Loucy (cell line): ENCODE results near the gene KCTD11.
"Not testable (repeated sequence)": the region's sequence is repeated elsewhere in the genome, so short reads cannot be mapped to it uniquely, and the experiment has no call there.

ENCODE experiments used
- H2AFZ ChIP-seq: fragments of 200-600 bp; sonication (generic); 2 replicates; pipeline ENCODE4 v1.6.0; 2016; ENCODE audit warnings: antibody characterized with exemption, mild to moderate bottlenecking, low read length, moderate library complexity
- H3F3A ChIP-seq: fragments of 200-600 bp; 2 replicates; pipeline ENCODE4 v1.6.0; 2016; ENCODE audit warnings: antibody characterized with exemption, low read depth, mild to moderate bottlenecking
- H3K27me3 ChIP-seq: fragments of 200-600 bp; sonication (generic); 2 replicates; pipeline ENCODE4 v1.6.1; 2014; ENCODE audit warnings: low read length, mild to moderate bottlenecking; ENCODE audit not compliant: insufficient read depth, poor library complexity, severe bottlenecking
- H3K36me3 ChIP-seq: fragments of 200-600 bp; sonication (generic); 2 replicates; pipeline ENCODE4 v1.6.1; 2016; ENCODE audit warnings: low read length; ENCODE audit not compliant: insufficient read depth
- H3K4me1 ChIP-seq: fragments of 200-600 bp; sonication (generic); 2 replicates; pipeline ENCODE4 v1.5.1; 2014; ENCODE audit warnings: low read length, mild to moderate bottlenecking; ENCODE audit not compliant: insufficient read depth, poor library complexity, severe bottlenecking
- H3K4me2 ChIP-seq: fragments of 200-600 bp; sonication (generic); 2 replicates; pipeline ENCODE4 v1.6.0; 2014; ENCODE audit warnings: antibody characterized with exemption, low read length, low read depth, mild to moderate bottlenecking; ENCODE audit not compliant: poor library complexity, severe bottlenecking
- H3K4me3 ChIP-seq: fragments of 200-600 bp; sonication (generic); 2 replicates; pipeline ENCODE4 v1.5.1; 2014; ENCODE audit warnings: low read length, mild to moderate bottlenecking, mixed read lengths; ENCODE audit not compliant: poor library complexity, severe bottlenecking
- H3K79me2 ChIP-seq: fragments of 200-600 bp; sonication (generic); 2 replicates; pipeline ENCODE4 v1.6.1; 2014; ENCODE audit warnings: low read length; ENCODE audit not compliant: insufficient read depth
- H3K9ac ChIP-seq: fragments of 200-600 bp; sonication (generic); 2 replicates; pipeline ENCODE4 v1.6.0; 2014; ENCODE audit warnings: mild to moderate bottlenecking, low read depth, low read length, moderate library complexity; ENCODE audit not compliant: poor library complexity, severe bottlenecking
- H3K9me2 ChIP-seq: fragments of 200-600 bp; sonication (generic); replicated peaks from 2 replicates; pipeline ENCODE4 v1.6.1; 2016; ENCODE audit warnings: low read depth, low read length, mixed read lengths
- H3K9me3 ChIP-seq: fragments of 200-600 bp; sonication (generic); 2 replicates; pipeline ENCODE4 v1.6.1; 2014; ENCODE audit warnings: mild to moderate bottlenecking, antibody characterized with exemption, low read length, low read depth; ENCODE audit not compliant: insufficient read depth
- H4K20me1 ChIP-seq: fragments of 200-600 bp; sonication (generic); 2 replicates; pipeline ENCODE4 v1.6.0; 2014; ENCODE audit warnings: antibody characterized with exemption, low read length, mild to moderate bottlenecking; ENCODE audit not compliant: insufficient read depth, poor library complexity, severe bottlenecking
- CTCF ChIP-seq: fragments of 200-600 bp; sonication (generic); conservative IDR thresholded peaks from 2 replicates; pipeline ENCODE4 v1.5.1; 2014; ENCODE audit warnings: mild to moderate bottlenecking, antibody characterized with exemption, low read length
- EZH2phosphoT487 ChIP-seq: fragments of 200-600 bp; IDR thresholded peaks from 2 replicates; pipeline ENCODE4 v1.6.1; 2018; ENCODE audit warnings: antibody characterized with exemption, mild to moderate bottlenecking, moderate library complexity, borderline replicate concordance

KCTD11 gene

DNA sequence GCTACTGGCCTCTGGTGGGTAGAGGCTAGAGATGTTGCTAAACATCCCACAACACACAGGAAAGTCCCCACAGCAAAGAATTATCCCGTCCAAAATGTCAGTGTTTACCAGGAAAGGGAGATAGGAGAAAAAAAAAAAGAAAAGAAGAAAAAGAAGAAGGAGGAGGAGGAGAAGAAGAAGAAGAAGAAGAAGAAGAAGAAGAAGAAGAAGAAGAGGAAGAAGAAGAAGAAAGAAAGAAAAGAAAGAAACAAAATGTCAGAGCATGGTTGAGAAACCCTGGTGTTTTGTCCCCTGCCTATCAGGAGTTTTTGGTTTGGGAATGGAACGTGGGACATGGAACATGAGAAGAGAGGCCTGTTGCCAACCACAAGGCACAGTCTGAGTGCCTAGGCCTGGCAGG lies 5.4 kb downstream of the KCTD11 start:
- Histone ChIP-seq H3K9me2 (no peaks in the 10 kb centered on the region), H3K9me3 (no peaks in the 10 kb centered on the region), H3F3A (no peaks in the 10 kb centered on the region), H3K9ac (no peak overlapping the region), H3K79me2 (no peaks in the 10 kb centered on the region), H3K4me1 (no peaks in the 10 kb centered on the region), H2AFZ (0 out of 2 replicates have a peak overlapping the region, but pooled peaks have one; percentile 35), H3K4me2 (no peak overlapping the region), H3K27me3 (no peaks in the 10 kb centered on the region), H4K20me1 (no peaks in the 10 kb centered on the region), H3K36me3 (peaks cover 2% of the 10 kb centered on the region; the same call in 1 of the 2 replicates), H3K4me3 (no peak overlapping the region)
- TF ChIP-seq EZH2phosphoT487 (no peak), CTCF (no peak)

- H3K4me2 ChIP-seq: no peak overlapping the region
- no peaks in the 10 kb centered on the region for H3K9me3 ChIP-seq
- no peaks in the 10 kb centered on the region for H3K9me2 ChIP-seq
- H3F3A ChIP-seq: no peaks in the 10 kb centered on the region
- no peak overlapping the region for H2AFZ ChIP-seq
- no peaks in the 10 kb centered on the region for H3K79me2 ChIP-seq
- no peaks in the 10 kb centered on the region for H3K36me3 ChIP-seq
- TF ChIP-seq EZH2phosphoT487 (no peak), CTCF (no peak)
- H3K9ac ChIP-seq: no peak overlapping the region
- no peaks in the 10 kb centered on the region for H4K20me1 ChIP-seq
- H3K4me3 ChIP-seq: no peak overlapping the region
- H3K27me3 ChIP-seq: no peaks in the 10 kb centered on the region
- H3K4me1 ChIP-seq: no peaks in the 10 kb centered on the region
Observed at GRCh38 chr17:7361906-7362305, 9.9 kb downstream of the KCTD11 start.

DNA sequence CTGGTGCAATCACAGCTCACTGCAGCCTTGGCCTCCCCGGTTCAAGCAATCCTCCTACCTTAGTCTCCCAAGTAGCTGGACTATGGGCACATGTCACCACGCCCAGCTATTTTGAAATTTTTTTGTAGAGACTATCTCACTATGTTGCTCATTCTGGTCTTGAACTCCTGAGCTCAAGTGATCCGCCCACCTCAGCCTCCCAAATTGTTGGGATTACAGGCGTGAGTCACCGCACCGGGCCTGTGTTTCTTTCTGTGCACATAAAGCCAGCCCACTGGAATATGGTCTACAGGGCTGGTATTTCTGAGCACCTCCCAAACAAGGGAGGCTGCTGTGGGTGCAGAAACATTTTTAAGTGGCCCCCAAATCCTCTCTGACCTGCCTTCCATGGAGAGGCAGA lies 11.3 kb downstream of the KCTD11 start:
- Histone ChIP-seq H3K4me1 (no peaks in the 10 kb centered on the region), H3K79me2 (no peaks in the 10 kb centered on the region), H3K4me3 (no peak overlapping the region), H3K4me2 (no peak overlapping the region), H3K9me2 (no peaks in the 10 kb centered on the region), H3F3A (no peaks in the 10 kb centered on the region), H3K9ac (no peak overlapping the region), H3K36me3 (no peaks in the 10 kb centered on the region), H4K20me1 (no peaks in the 10 kb centered on the region), H2AFZ (no peak overlapping the region), H3K9me3 (no peaks in the 10 kb centered on the region), H3K27me3 (no peaks in the 10 kb centered on the region)
- no peak for TF ChIP-seq CTCF
- TF ChIP-seq EZH2phosphoT487: no peak

DNA sequence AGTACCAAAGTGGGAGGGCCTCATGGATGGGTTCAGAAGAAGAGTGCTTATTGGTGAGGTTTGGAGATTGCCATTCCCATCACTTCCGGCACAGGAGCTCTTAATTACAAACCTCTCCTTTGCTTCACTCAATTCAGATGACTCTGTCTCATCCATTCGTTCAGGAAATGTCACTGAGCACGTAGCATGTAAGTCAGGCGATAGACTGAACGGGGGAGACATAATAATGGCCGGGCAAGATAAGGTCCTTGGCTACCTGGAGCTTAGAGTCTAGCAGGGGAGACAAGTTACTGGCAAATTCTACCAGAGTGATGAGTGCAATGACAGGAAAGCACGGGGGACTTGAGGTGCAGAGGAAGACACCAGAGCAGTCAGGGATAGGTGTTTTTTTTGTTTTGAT lies 14.0 kb downstream of the KCTD11 start:
- H3K27me3 ChIP-seq, H3K9ac ChIP-seq, H2AFZ ChIP-seq, H3K9me3 ChIP-seq, H3K4me2 ChIP-seq, H3F3A ChIP-seq, H3K9me2 ChIP-seq, H4K20me1 ChIP-seq, H3K4me1 ChIP-seq, H3K79me2 ChIP-seq, H3K4me3 ChIP-seq, H3K36me3 ChIP-seq: not testable (repeated sequence)
